Astrocyte (in vitro differentiated cells and primary cell): ENCODE data around the gene VAV2.

ENCODE experiments used
- CTCF ChIP-seq: IDR thresholded peaks from 2 replicates; pipeline ENCODE4 v1.5.1; 2011; ENCODE audit warnings: low read depth, mild to moderate bottlenecking, inconsistent platforms, low read length, moderate library complexity; ENCODE audit not compliant: insufficient read depth
- EZH2 ChIP-seq: IDR thresholded peaks from 2 replicates; pipeline ENCODE4 v1.6.1; 2012; ENCODE audit warnings: mild to moderate bottlenecking, low read length, inconsistent platforms; ENCODE audit not compliant: insufficient read depth

- TF ChIP-seq CTCF: no peak
- no peak for TF ChIP-seq EZH2
These were observed 129.4 kb downstream of the VAV2 start for GRCh38 chr9:133862585-133863256.
